Left lung (tissue), 10 donors: ENCODE measurements around the gene PLEKHO1. TPM values are rescaled to one million over a fixed set of nuclear protein-coding genes. Genes with fewer than 3 reads are reported as not detected.
"Not testable (repeated sequence)": the region's sequence is repeated elsewhere in the genome, so short reads cannot be mapped to it uniquely, and the experiment has no call there.

ENCODE experiments used
- ATAC-seq: fragments of 200-7000 bp; cut with Tn5 transposase; one replicate; pipeline ENCODE4 v1.9.1; 2020; ENCODE audit warnings: moderate library complexity
- DNase-seq, 4 donors: peaks; one replicate each; pipeline ENCODE4 v3.0.0-alpha.2; 2013 to 2020
- H3K27ac ChIP-seq, 2 donors: fragments of 200-600 bp; sonication (generic) in 1 of 2; one replicate each; pipeline versions ENCODE4 v1.5.0 to v1.8.0; 2020 to 2021
- H3K27me3 ChIP-seq, 2 donors: fragments of 200-600 bp; sonication (generic) in 1 of 2; one replicate each; pipeline versions ENCODE4 v1.5.0 to v1.8.0; 2020 to 2021
- H3K36me3 ChIP-seq, 2 donors: fragments of 200-600 bp; sonication (generic) in 1 of 2; one replicate each; pipeline versions ENCODE4 v1.5.0 to v1.8.0; 2020 to 2021
- H3K4me1 ChIP-seq, 2 donors: fragments of 200-600 bp; one replicate each; pipeline ENCODE4 v1.8.0; 2021
- H3K4me3 ChIP-seq, 2 donors: fragments of 200-600 bp; sonication (generic) in 1 of 2; one replicate each; pipeline versions ENCODE4 v1.5.0 to v1.8.0; 2020 to 2021; ENCODE audit warnings: mild to moderate bottlenecking in 1 of 2
- H3K9me3 ChIP-seq, 2 donors: fragments of 200-600 bp; sonication (generic) in 1 of 2; one replicate each; pipeline versions ENCODE4 v1.5.0 to v1.8.0; 2020 to 2021
- CTCF ChIP-seq, 2 donors: fragments of 200-600 bp; sonication (generic) in 1 of 2; IDR thresholded peaks; one replicate each; pipeline versions ENCODE4 v1.5.0 to v1.8.0; 2021; ENCODE audit warnings: antibody characterized with exemption in 2 of 2
- intact Hi-C, 2 donors: fragments of 100-400 bp; cut with DNase I; formaldehyde crosslinking; loops; one replicate each; pipeline versions ENCODE4 v1.11.2 to v1.14.2; 2022
- polyA plus RNA-seq, 6 donors: library from polyadenylated mRNA; unstranded; fragments of 120-200 nt; gene quantifications; one replicate each; pipeline ENCODE4 v1.2.1, GENCODE V29; 2013; ENCODE audit not compliant: insufficient read length in 6 of 6
- total RNA-seq, 2 donors: library from RNA; stranded (reverse); fragmentation: NEBNext Ultra II Directional; extraction: Animal tissue kit (Norgen Biotek cat#: 25700); gene quantifications; one replicate each; pipeline ENCODE4 v1.2.1, GENCODE V29; 2021
- donor health status: DM: no; HTN: yes; CAD: no.
- donor health status: DM: no; HTN: no; CAD: no.

Gene PLEKHO1
- total and polyA plus RNA-seq, 8 donors = 35.3 to 55.1 (median 47.9) TPM

GRCh38 chr1:150134537-150134936 lies 15.2 kb upstream of the PLEKHO1 start:
- DNase-seq = no peak
- Histone ChIP-seq H3K27ac (no peak overlapping the region), H3K36me3 (no peaks in the 10 kb centered on the region), H3K4me3 (no peak overlapping the region), H3K27me3 (no peaks in the 10 kb centered on the region), H3K9me3 (no peaks in the 10 kb centered on the region), H3K4me1 (no peaks in the 10 kb centered on the region)
- no peak for TF ChIP-seq CTCF (IDR thresholded peaks at IDR 0.05)
- intact Hi-C loops = no loop called here
- no peak for ATAC-seq

GRCh38 chr1:150135400-150135799 lies 14.3 kb upstream of the PLEKHO1 start:
- H3K36me3 ChIP-seq, H3K4me3 ChIP-seq, intact Hi-C loops, H3K4me1 ChIP-seq, ATAC-seq, H3K9me3 ChIP-seq, H3K27me3 ChIP-seq, H3K27ac ChIP-seq, DNase-seq: not testable (repeated sequence)

- TF ChIP-seq CTCF (IDR thresholded peaks at IDR 0.05) = no peak
- H3K27me3 ChIP-seq = no peaks in the 10 kb centered on the region
- ATAC-seq = no peak
- no peaks in the 10 kb centered on the region for H3K36me3 ChIP-seq
- intact Hi-C loops = no loop called here
- DNase-seq = no peak
- no peaks in the 10 kb centered on the region for H3K4me1 ChIP-seq
- no peak overlapping the region for H3K4me3 ChIP-seq
- H3K9me3 ChIP-seq = no peaks in the 10 kb centered on the region
- no peak overlapping the region for H3K27ac ChIP-seq
These were observed 11.7 kb upstream of the PLEKHO1 start for GRCh38 chr1:150138044-150138443.

GRCh38 chr1:150141452-150141851 lies 8.3 kb upstream of the PLEKHO1 start:
- DNase-seq = no peak
- Histone ChIP-seq H3K36me3 (no peaks in the 10 kb centered on the region), H3K27ac (peak overlapping the region in 1 of 2 donors; percentile 7), H3K9me3 (no peaks in the 10 kb centered on the region), H3K4me3 (no peak overlapping the region), H3K4me1 (peaks cover 0 to 8% of the 10 kb centered on the region in 2 donors), H3K27me3 (no peaks in the 10 kb centered on the region)
- TF ChIP-seq CTCF (IDR thresholded peaks at IDR 0.05) = no peak
- intact Hi-C loops = no loop called here
- ATAC-seq = no peak

GRCh38 chr1:150142083-150142482 lies 7.6 kb upstream of the PLEKHO1 start:
- intact Hi-C loops = no loop called here
- H3K27ac ChIP-seq = peak overlapping the region in 1 of 2 donors; percentile 7
- no peaks in the 10 kb centered on the region for H3K9me3 ChIP-seq
- H3K4me3 ChIP-seq = no peak overlapping the region
- H3K4me1 ChIP-seq = peaks cover 0 to 8% of the 10 kb centered on the region in 2 donors
- DNase-seq (no peak), ATAC-seq (no peak)
- no peaks in the 10 kb centered on the region for H3K36me3 ChIP-seq
- no peak for TF ChIP-seq CTCF (IDR thresholded peaks at IDR 0.05)
- peaks cover 0 to under 1% of the 10 kb centered on the region in 2 donors for H3K27me3 ChIP-seq

GRCh38 chr1:150144606-150145005 lies 5.1 kb upstream of the PLEKHO1 start:
- intact Hi-C loops = no loop called here
- DNase-seq (no peak), ATAC-seq (no peak)
- Histone ChIP-seq H3K36me3 (no peaks in the 10 kb centered on the region), H3K4me1 (peaks cover 0 to 21% of the 10 kb centered on the region in 2 donors), H3K27me3 (peaks cover 0 to 24% of the 10 kb centered on the region in 2 donors), H3K9me3 (no peaks in the 10 kb centered on the region), H3K4me3 (no peak overlapping the region), H3K27ac (no peak overlapping the region)
- no peak for TF ChIP-seq CTCF (IDR thresholded peaks at IDR 0.05)

- intact Hi-C loops, H3K9me3 ChIP-seq, H3K4me3 ChIP-seq, DNase-seq, H3K27ac ChIP-seq, ATAC-seq, H3K36me3 ChIP-seq: not testable (repeated sequence)
- H3K4me1 ChIP-seq = peaks cover 0 to 28% of the 10 kb centered on the region in 2 donors
- peaks cover 0 to 32% of the 10 kb centered on the region in 2 donors for H3K27me3 ChIP-seq
These were observed 3.7 kb upstream of the PLEKHO1 start for GRCh38 chr1:150146016-150146415.
